ENCODE data around the gene DDN. TPM values are rescaled to one million over a fixed set of nuclear protein-coding genes. Genes with fewer than 3 reads are reported as not detected.

Gene DDN
- total RNA-seq, 1 donor from 2014 or later = 0.26 TPM

DNA sequence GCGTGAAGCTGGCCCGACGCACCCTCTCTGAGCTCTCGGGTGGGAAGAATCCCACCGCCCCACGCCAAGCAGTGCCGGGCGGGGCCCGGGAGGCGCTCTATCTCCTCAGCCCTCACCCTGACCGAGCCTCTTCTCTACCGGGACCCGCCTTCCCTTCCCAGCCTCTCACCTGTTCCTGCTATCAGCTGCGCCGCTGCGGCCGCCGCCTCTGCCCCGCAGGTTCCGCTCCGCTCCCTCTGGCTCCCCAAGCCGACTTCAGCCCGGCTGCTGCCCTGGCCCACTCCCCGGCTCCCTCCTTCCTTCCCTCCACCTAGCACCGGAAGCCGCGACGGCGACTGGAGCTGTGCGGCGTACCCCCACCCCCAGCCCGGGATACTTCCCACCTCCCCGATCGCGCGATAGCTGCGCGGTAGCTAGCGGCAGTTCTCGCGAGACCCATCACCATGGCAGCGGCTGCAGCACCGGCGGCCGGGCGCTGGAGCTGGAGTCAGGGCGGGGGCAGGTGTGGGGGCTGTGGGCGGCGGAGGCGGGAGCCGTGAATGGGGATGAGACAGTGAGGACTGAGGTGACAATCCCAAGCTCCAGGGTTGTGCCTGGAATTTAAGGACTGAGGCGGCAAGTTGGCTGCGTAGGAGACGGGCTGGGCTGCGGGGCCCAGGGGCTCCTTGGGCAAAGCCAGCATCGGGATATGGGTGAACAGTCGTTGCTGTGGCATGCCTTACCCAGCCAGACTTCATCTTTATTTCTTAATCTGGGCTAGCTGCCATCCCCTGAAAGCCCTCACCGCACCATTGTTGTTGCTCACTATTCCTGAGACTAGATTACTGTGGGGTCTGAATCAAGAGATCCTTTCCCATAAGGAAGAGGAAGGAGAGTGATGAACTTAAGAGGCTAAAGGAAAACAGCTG, 41.8 kb downstream of the DDN start, which contains the start of gene ARF3:
Gene ARF3 (minus strand): TSS at position 347 of the 908 bp plus-strand sequence. CDS start 16,392 bp downstream, outside the sequence.
- Histone ChIP-seq H3K27me3 (ENCODE audit: control insufficient read depth, insufficient read depth, low read length) (no peaks in the 10 kb centered on the region), H3K36me3 (ENCODE audit: control insufficient read depth, insufficient read depth, low read length) (peaks cover 6% of the 10 kb centered on the region), H3K4me3 (ENCODE audit: low read depth, low read length) (peak within 1 kb of the TSS; percentile 64)
- no peak for FAIRE-seq
- peak; percentile 73 for DNase-seq (ENCODE audit: low read depth)
- TF ChIP-seq, protein P1, sequence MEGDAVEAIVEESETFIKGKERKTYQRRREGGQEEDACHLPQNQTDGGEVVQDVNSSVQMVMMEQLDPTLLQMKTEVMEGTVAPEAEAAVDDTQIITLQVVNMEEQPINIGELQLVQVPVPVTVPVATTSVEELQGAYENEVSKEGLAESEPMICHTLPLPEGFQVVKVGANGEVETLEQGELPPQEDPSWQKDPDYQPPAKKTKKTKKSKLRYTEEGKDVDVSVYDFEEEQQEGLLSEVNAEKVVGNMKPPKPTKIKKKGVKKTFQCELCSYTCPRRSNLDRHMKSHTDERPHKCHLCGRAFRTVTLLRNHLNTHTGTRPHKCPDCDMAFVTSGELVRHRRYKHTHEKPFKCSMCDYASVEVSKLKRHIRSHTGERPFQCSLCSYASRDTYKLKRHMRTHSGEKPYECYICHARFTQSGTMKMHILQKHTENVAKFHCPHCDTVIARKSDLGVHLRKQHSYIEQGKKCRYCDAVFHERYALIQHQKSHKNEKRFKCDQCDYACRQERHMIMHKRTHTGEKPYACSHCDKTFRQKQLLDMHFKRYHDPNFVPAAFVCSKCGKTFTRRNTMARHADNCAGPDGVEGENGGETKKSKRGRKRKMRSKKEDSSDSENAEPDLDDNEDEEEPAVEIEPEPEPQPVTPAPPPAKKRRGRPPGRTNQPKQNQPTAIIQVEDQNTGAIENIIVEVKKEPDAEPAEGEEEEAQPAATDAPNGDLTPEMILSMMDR (IDR thresholded peaks at IDR 0.05; ENCODE audit: insufficient read depth, low read length, severe bottlenecking) = no peak

GRCh38 chr12:48956279-48957140, 42.7 kb downstream of the DDN start:
- FAIRE-seq = no peak
- Histone ChIP-seq H3K36me3 (ENCODE audit: control insufficient read depth, insufficient read depth, low read length) (peaks cover 6% of the 10 kb centered on the region), H3K27me3 (ENCODE audit: control insufficient read depth, insufficient read depth, low read length) (no peaks in the 10 kb centered on the region), H3K4me3 (ENCODE audit: low read depth, low read length) (peak overlapping the region; percentile 64)
- TF ChIP-seq, protein P1 (IDR thresholded peaks at IDR 0.05; ENCODE audit: insufficient read depth, low read length, severe bottlenecking) = peak; percentile 16
- peak; percentile 95 for DNase-seq (ENCODE audit: low read depth)

- FAIRE-seq (no peak), DNase-seq (ENCODE audit: low read depth) (no peak)
- Histone ChIP-seq H3K36me3 (ENCODE audit: control insufficient read depth, insufficient read depth, low read length) (peaks cover 6% of the 10 kb centered on the region), H3K27me3 (ENCODE audit: control insufficient read depth, insufficient read depth, low read length) (no peaks in the 10 kb centered on the region), H3K4me3 (ENCODE audit: low read depth, low read length) (no peak overlapping the region)
- TF ChIP-seq, protein P1 (IDR thresholded peaks at IDR 0.05; ENCODE audit: insufficient read depth, low read length, severe bottlenecking) = no peak
Measured at GRCh38 chr12:48954841-48955501, 44.2 kb downstream of the DDN start.

DNA sequence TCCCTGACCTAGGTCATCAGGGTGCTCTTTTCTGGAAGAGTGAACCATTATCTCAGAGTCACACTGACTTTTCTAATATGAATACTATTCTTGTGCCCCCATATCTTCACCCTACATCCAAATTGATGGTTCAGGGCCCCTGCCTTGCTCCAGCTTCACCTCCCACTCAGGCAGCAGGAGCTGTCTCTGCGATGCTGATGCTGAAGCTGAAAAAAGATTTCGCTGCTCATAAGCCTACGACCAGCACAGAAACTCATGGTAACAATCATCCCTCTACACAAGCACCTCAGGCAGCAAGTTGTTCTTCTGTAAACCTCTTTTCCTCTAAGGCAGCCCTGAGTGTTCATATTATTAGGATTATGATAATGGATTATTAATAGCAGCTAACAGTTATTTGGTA, 45.1 kb downstream of the DDN start:
- peaks cover 8% of the 10 kb centered on the region for H3K36me3 ChIP-seq (ENCODE audit: control insufficient read depth, insufficient read depth, low read length)
- H3K27me3 ChIP-seq (ENCODE audit: control insufficient read depth, insufficient read depth, low read length) = no peaks in the 10 kb centered on the region
- TF ChIP-seq, protein P1 (IDR thresholded peaks at IDR 0.05; ENCODE audit: insufficient read depth, low read length, severe bottlenecking) = no peak
- no peak for FAIRE-seq
- no peak for DNase-seq (ENCODE audit: low read depth)
- no peak overlapping the region for H3K4me3 ChIP-seq (ENCODE audit: low read depth, low read length)

- TF ChIP-seq, protein P1 (IDR thresholded peaks at IDR 0.05; ENCODE audit: insufficient read depth, low read length, severe bottlenecking) = no peak
- Histone ChIP-seq H3K36me3 (ENCODE audit: control insufficient read depth, insufficient read depth, low read length) (peaks cover 8% of the 10 kb centered on the region), H3K4me3 (ENCODE audit: low read depth, low read length) (no peak overlapping the region), H3K27me3 (ENCODE audit: control insufficient read depth, insufficient read depth, low read length) (no peaks in the 10 kb centered on the region)
- no peak for DNase-seq (ENCODE audit: low read depth)
- no peak for FAIRE-seq
Measured at GRCh38 chr12:48952691-48953090, 46.5 kb downstream of the DDN start.
